GM10266 (cell line): ENCODE data around the gene HM13.
A peak's percentile ranks its signal among the peaks of the same experiment; 100 is the strongest.
"Not testable (repeated sequence)": the region's sequence is repeated elsewhere in the genome, so short reads cannot be mapped to it uniquely, and the experiment has no call there.

Experiments
- DNase-seq: peaks from one replicate; pipeline ENCODE4 v3.0.0; 2012; ENCODE audit errors: extremely low spot score
- CTCF ChIP-seq: IDR thresholded peaks from 2 replicates; pipeline ENCODE4 v1.5.1; 2012; ENCODE audit warnings: mild to moderate bottlenecking, low read depth; ENCODE audit not compliant: control insufficient read depth, insufficient read depth; ENCODE audit errors: missing control alignments

HM13 gene

GRCh38 chr20:31578448-31579138 lies 64.4 kb downstream of the HM13 start:
- no peak for TF ChIP-seq CTCF
- DNase-seq, result no peak

GRCh38 chr20:31579245-31579644 lies 65.0 kb downstream of the HM13 start:
- no peak for DNase-seq
- TF ChIP-seq CTCF, result no peak

GRCh38 chr20:31579941-31580651 lies 65.9 kb downstream of the HM13 start:
- DNase-seq, result not testable (repeated sequence)

- TF ChIP-seq CTCF, result no peak
- DNase-seq, result no peak
Observed at GRCh38 chr20:31580706-31581105, 66.5 kb downstream of the HM13 start.

- DNase-seq, result no peak
- no peak for TF ChIP-seq CTCF
Observed at GRCh38 chr20:31581391-31581790, 67.1 kb downstream of the HM13 start.

GRCh38 chr20:31587545-31588389 lies 73.5 kb downstream of the HM13 start:
- TF ChIP-seq CTCF, result no peak
- peak; percentile 65 for DNase-seq

GRCh38 chr20:31590717-31591225 lies 76.5 kb downstream of the HM13 start:
- no peak for DNase-seq
- TF ChIP-seq CTCF, result no peak
